ENCODE data around the gene NFRKB. TPM values are rescaled to one million over a fixed set of nuclear protein-coding genes. Genes with fewer than 3 reads are reported as not detected.

The NFRKB gene
- total RNA-seq, 1 donor from 2014 or later: 56.9 TPM

GRCh38 chr11:129861702-129862522 lies 33.5 kb downstream of the NFRKB start:
- Mint-ChIP-seq H3K36me3 (ENCODE audit: low read depth) (peaks cover 32% of the 10 kb centered on the region), H3K9me3 (no peaks in the 10 kb centered on the region), H3K27me3 (ENCODE audit: low read depth) (no peaks in the 10 kb centered on the region), H3K4me3 (no peak overlapping the region), H3K4me1 (peaks cover 9% of the 10 kb centered on the region), H3K27ac (ENCODE audit: unreplicated experiment) (peak overlapping the region; percentile 80)
- DNase-seq (ENCODE audit: low read depth, low spot score): no peak
- TF ChIP-seq CTCF (conservative IDR thresholded peaks at IDR 0.05): no peak

GRCh38 chr11:129856036-129856435 lies 39.3 kb downstream of the NFRKB start:
- Mint-ChIP-seq H3K27ac (ENCODE audit: unreplicated experiment) (no peak overlapping the region), H3K27me3 (ENCODE audit: low read depth) (no peaks in the 10 kb centered on the region), H3K36me3 (ENCODE audit: low read depth) (no peaks in the 10 kb centered on the region), H3K4me1 (no peaks in the 10 kb centered on the region), H3K9me3 (no peaks in the 10 kb centered on the region), H3K4me3 (no peak overlapping the region)
- no peak for TF ChIP-seq CTCF (conservative IDR thresholded peaks at IDR 0.05)
- no peak for DNase-seq (ENCODE audit: low read depth, low spot score)

- H3K27ac Mint-ChIP-seq (ENCODE audit: unreplicated experiment): no peak overlapping the region
- DNase-seq (ENCODE audit: low read depth, low spot score): no peak
- H3K27me3 Mint-ChIP-seq (ENCODE audit: low read depth): no peaks in the 10 kb centered on the region
- no peaks in the 10 kb centered on the region for H3K36me3 Mint-ChIP-seq (ENCODE audit: low read depth)
- H3K9me3 Mint-ChIP-seq: no peaks in the 10 kb centered on the region
- no peak for TF ChIP-seq CTCF (conservative IDR thresholded peaks at IDR 0.05)
- H3K4me1 Mint-ChIP-seq: no peaks in the 10 kb centered on the region
- no peak overlapping the region for H3K4me3 Mint-ChIP-seq
Measured at GRCh38 chr11:129855086-129855485, 40.3 kb downstream of the NFRKB start.

- H3K36me3 Mint-ChIP-seq (ENCODE audit: low read depth): no peaks in the 10 kb centered on the region
- no peak overlapping the region for H3K4me3 Mint-ChIP-seq
- H3K27me3 Mint-ChIP-seq (ENCODE audit: low read depth): no peaks in the 10 kb centered on the region
- H3K4me1 Mint-ChIP-seq: no peaks in the 10 kb centered on the region
- no peak overlapping the region for H3K27ac Mint-ChIP-seq (ENCODE audit: unreplicated experiment)
- H3K9me3 Mint-ChIP-seq: no peaks in the 10 kb centered on the region
- no peak for DNase-seq (ENCODE audit: low read depth, low spot score)
- TF ChIP-seq CTCF (conservative IDR thresholded peaks at IDR 0.05): no peak
Measured at GRCh38 chr11:129854232-129854805, 41.1 kb downstream of the NFRKB start.

- Mint-ChIP-seq H3K9me3 (no peaks in the 10 kb centered on the region), H3K36me3 (ENCODE audit: low read depth) (no peaks in the 10 kb centered on the region), H3K27ac (ENCODE audit: unreplicated experiment) (no peak overlapping the region), H3K4me3 (no peak overlapping the region), H3K27me3 (ENCODE audit: low read depth) (no peaks in the 10 kb centered on the region), H3K4me1 (no peaks in the 10 kb centered on the region)
- no peak for DNase-seq (ENCODE audit: low read depth, low spot score)
- TF ChIP-seq CTCF (conservative IDR thresholded peaks at IDR 0.05): no peak
Measured at GRCh38 chr11:129853518-129854231, 41.7 kb downstream of the NFRKB start.
